Hematopoietic multipotent progenitor cell treated with erythropoietin and hydrocortisone succinate and interleukin-3 and kit ligand, for 17 days (in vitro differentiated cells): Measurements from ENCODE around the gene CACNA1F.

ENCODE experiments used
- DNase-seq: peaks from one replicate; pipeline ENCODE4 v3.0.0-alpha.2; 2015; ENCODE audit warnings: low spot score

CACNA1F gene

DNA sequence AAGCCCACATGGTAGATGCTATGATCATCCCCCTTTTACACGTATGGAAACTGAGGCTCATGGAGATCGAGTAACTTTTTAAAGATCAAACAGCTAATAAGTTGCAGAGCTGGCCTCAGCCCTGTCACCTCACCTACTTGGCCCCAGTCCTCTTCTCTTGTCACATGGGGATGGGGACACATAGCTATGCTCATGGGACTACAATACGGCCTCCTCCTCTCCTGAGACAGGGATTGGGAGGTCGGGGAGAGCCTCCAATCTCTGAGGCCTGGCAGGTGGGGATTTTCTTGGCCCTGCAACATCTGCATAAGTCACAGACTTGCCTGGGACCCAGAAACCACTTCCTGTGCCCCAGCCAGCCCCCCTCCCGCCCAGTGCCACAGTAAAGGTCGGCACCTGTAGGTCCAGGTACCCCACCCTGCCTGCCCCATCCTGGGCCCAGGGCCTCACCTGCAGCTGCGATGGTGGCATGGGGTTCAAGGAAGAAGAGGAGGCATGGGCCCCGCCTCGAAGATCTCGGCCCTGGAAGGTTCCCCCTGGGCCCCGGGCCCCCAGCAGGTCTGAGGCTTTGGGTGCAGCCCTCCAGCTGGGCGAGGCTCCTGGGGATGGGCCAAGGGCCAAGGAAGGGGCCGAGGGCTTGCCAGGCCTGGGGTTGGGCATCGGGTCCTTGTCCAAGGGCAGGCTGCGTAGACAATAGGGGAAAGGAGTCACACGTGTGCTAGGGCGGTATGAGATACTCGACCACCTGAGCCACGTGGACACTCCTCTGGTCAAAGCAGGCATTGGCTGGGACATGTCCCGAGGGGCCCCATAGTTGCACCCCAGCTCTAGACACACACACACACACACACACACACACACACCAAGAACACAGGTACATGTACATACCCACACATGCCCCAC is 25.0 kb upstream of the CACNA1F start:
- no peak for DNase-seq

GRCh38 chrX:49257074-49257790 is 24.1 kb upstream of the CACNA1F start:
- no peak for DNase-seq

GRCh38 chrX:49256268-49256995 is 23.3 kb upstream of the CACNA1F start:
- DNase-seq, result no peak

- no peak for DNase-seq
These were observed 21.5 kb upstream of the CACNA1F start for GRCh38 chrX:49254639-49255038.

DNA sequence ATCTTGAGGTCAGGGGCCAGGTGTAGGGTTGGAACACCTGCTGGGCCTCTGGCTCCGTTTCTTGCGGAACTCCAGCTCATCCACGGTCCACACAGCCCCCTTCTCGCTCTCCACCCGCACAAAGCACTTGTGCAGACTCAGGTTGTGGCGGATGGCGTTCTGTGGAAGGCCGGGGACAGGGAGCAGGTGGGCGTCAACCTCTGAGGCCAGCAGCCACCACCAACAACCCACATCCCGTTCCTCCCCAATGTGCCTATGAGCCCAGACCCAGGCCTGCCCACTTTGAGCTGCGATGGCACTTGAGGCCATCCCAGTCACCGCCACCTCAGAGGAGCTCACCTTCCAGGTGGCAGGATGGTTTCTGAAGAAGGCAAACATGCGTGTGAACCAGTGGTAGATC is 18.2 kb upstream of the CACNA1F start:
- DNase-seq, result no peak

DNA sequence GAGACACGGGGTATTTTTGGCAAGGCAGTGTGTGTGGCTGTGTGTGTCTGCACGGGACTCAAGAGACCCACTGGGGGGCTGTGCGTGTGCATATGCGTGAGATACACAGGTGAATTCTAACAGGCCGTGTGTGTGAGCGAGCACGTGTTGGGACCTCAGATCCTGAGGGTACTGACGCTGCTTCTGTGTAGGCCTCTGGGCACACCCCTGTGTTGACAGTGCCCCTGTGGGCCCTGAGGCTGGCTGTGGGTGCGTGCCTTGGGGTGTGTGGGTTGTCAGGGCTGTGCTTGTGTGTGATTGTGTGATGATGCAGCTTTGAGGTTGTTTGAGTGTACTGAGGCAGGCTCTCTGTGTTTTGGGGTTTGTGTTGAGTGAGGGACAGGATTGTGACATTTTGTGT is 17.4 kb upstream of the CACNA1F start:
- no peak for DNase-seq

GRCh38 chrX:49250066-49250465 is 16.9 kb upstream of the CACNA1F start:
- no peak for DNase-seq

GRCh38 chrX:49249616-49250015 is 16.5 kb upstream of the CACNA1F start:
- no peak for DNase-seq

DNA sequence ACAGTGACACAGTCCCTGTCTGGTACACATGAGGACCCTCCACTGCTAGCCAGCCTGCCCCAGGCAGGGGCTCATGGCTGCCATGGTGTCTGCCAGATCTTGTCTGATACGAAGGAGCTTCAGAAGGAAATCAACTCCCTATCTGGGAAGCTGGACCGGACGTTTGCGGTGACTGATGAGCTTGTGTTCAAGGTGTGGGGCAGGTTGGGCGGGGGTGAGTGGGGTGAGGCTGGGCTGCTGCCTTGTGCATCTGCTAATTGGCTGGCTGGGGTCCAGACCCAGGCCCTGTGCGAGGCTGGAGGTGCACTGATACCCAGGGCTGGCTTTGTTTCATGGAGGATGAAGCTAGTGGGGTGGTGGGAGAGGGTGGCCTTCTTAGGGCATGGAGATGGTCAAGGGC is 15.9 kb upstream of the CACNA1F start:
- DNase-seq, result no peak

DNA sequence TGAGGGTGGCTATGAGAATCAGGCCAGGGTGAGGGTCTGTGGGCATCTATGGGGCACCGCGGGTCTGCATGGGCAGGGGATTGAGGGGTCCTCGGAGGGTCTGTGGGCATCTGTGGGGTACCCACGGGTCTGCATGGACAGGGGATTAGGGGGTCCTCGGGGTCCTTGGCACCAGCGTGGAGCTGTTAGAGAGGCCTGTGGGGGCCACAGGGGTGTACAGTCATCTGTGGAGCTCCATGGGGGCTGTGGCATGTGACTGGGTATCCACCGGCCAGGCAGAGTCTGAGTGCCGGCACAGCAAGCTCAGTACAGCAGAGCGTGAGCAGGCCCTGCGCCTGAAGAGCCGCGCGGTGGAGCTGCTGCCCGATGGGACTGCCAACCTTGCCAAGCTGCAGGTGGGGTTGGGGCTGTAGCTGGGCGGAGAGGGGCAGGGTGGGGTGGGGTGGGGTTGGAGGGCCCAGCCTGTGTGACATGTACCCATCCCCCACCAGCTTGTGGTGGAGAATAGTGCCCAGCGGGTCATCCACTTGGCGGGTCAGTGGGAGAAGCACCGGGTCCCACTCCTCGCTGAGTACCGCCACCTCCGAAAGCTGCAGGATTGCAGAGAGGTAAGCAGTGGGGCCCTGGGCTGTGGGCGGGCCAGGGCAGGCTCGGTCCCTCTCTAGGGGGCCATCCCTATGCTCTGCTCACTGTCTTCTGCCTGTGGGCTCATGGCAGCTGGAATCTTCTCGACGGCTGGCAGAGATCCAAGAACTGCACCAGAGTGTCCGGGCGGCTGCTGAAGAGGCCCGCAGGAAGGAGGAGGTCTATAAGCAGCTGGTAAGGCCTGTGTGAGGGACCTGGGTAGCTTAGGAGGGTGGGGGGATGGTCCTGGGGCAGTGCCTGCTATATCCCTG is 15.0 kb upstream of the CACNA1F start:
- no peak for DNase-seq

DNA sequence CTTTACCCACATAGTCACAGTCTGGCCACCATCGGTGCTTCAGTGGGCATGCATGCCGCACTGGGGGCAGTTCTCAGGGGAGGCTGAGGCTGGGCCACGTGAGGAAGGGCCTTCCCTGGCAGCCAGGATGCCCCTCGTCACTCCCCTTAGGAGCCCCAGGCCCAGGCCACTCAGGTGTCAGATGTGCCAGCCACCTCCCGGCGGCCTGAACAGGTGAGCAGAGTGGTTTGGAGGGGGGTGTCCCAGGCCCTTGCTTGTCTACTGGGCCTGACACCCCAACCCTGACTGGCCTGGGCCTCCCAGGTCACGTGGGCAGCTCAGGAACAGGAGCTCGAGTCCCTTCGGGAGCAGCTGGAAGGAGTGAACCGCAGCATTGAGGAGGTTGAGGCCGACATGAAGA is 14.2 kb upstream of the CACNA1F start:
- no peak for DNase-seq

- DNase-seq, result no peak
These were observed 13.4 kb upstream of the CACNA1F start for GRCh38 chrX:49246541-49246940.

DNA sequence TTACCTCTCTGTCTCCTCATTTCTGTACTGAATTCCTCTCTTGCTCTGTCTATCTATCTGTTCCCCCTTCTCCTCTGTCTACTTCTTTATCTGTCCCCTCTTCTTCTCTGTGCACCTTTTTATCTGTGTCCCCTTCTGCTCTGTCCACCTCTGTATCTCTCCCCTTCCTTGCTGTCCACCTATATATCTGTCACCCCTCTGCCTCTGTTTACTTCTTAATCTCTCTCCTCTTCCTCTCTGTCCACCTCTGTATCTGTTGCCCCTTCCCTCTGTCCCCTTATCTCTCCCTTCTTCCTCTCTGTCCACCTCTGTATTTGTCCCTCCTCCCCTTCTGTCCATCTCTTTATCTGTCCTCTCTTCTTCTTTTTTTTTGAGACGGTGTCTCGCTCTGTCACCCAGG is 11.1 kb upstream of the CACNA1F start:
- no peak for DNase-seq

DNA sequence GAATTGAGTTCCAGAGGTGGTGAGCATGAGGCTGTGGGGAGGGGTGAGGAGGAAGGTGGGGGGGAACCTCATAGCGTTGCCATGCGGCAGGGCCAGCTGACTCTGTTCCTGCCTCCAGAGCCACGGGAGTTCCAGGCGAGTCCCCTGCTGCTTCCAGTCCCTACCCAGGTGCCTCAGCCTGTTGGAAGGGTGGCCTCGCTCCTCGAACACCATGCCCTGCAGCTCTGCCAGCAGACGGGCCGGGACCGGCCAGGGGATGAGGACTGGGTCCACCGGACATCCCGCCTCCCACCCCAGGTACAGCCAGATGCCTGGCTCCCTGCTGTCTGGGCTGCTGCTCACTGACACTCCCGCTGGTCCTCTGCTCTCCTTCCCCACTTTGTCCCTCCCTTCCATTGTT is 10.0 kb upstream of the CACNA1F start:
- DNase-seq, result no peak

GRCh38 chrX:49242545-49243066 is 9.5 kb upstream of the CACNA1F start:
- DNase-seq, result no peak

- no peak for DNase-seq
These were observed 5.6 kb upstream of the CACNA1F start for GRCh38 chrX:49238735-49239134.

DNA sequence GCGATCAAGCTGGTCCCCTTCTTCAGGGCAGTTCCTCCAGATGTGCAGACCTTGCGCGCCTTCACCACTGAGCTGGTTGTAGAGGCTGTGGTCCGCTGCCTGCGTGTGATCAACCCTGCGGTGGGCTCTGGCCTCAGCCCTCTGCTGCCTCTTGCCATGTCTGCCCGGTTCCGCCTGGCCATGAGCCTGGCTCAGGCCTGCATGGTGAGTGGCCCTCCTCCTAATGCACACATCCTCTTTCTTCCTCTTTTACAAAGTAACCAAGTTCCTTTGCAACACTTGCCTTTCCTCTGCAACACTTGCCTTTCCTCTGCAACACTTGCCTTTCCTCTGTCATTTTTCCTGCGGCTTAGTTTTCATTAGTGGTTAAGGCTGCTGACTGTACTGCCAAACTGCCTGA is 3.9 kb upstream of the CACNA1F start:
- no peak for DNase-seq

GRCh38 chrX:49233887-49234555 is 881 bp upstream of the CACNA1F start:
- DNase-seq, result no peak

GRCh38 chrX:49232525-49232924 is 615 bp downstream of the CACNA1F start:
- no peak for DNase-seq

DNA sequence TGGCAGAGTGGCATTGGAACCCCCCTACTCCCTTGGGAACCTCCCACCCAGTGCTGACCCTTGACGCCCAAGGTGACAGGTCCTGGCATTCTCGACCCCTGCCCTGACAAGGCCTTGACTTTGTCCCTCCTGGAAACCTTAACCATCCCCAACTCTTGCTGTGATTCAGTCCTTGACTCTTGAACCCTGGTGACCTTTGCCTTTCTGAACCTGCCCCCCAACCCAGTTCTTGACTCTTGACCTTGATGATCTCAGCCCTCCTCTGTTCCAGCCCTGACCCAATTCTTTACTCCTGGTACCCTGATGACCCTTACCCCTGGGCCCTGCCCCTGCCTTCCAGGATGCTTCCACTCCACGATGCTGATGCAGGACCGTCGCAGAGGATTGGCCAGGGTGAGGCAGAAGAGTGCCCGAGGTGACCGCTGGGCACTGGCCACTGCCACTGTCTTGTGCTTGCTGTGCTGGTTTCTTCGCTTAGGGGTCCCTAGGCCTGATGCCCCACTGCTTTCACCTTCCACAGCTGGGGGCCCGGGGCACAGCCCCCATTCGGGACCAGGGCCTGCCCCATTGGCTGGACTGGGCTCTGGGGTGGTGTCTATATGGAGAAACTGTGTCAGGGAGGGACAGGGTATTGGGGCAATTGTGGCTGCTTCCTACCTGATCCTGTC is 1.7 kb downstream of the CACNA1F start:
- no peak for DNase-seq
